GM19452 (cell line): Measurements from ENCODE around the gene RBM47.
A peak's percentile ranks its signal among the peaks of the same experiment; 100 is the strongest.
"Not testable (repeated sequence)": the region's sequence is repeated elsewhere in the genome, so short reads cannot be mapped to it uniquely, and the experiment has no call there.

ENCODE experiments used
- ATAC-seq: cut with Tn5 transposase; IDR thresholded peaks from one replicate; pipeline ENCODE4 v1.9.1; 2021; ENCODE audit not compliant: unreplicated experiment

The RBM47 gene

GRCh38 chr4:40544221-40544620 lies 85.4 kb downstream of the RBM47 start:
- no peak for ATAC-seq

GRCh38 chr4:40540800-40541199 lies 88.9 kb downstream of the RBM47 start:
- ATAC-seq: no peak

- ATAC-seq: no peak
Observed at GRCh38 chr4:40536032-40536431, 93.6 kb downstream of the RBM47 start.

GRCh38 chr4:40531636-40532023 lies 98.0 kb downstream of the RBM47 start:
- ATAC-seq: no peak

- no peak for ATAC-seq
Observed at GRCh38 chr4:40530961-40531635, 98.6 kb downstream of the RBM47 start.

GRCh38 chr4:40526741-40527140 lies 102.9 kb downstream of the RBM47 start:
- no peak for ATAC-seq

GRCh38 chr4:40525752-40526598 lies 103.7 kb downstream of the RBM47 start:
- no peak for ATAC-seq

GRCh38 chr4:40524366-40525041 lies 105.2 kb downstream of the RBM47 start:
- ATAC-seq: no peak

- no peak for ATAC-seq
Observed at GRCh38 chr4:40523581-40523980, 106.1 kb downstream of the RBM47 start.

- ATAC-seq: no peak
Observed at GRCh38 chr4:40521957-40522356, 107.7 kb downstream of the RBM47 start.

GRCh38 chr4:40520533-40520932 lies 109.1 kb downstream of the RBM47 start:
- ATAC-seq: no peak

- not testable (repeated sequence) for ATAC-seq
Observed at GRCh38 chr4:40517081-40517480, 112.6 kb downstream of the RBM47 start.

GRCh38 chr4:40516651-40517050 lies 113.0 kb downstream of the RBM47 start:
- ATAC-seq: no peak

- peak; percentile 83 for ATAC-seq
Observed at GRCh38 chr4:40515398-40516293, 114.0 kb downstream of the RBM47 start.

- ATAC-seq: no peak
Observed at GRCh38 chr4:40515037-40515397, 114.6 kb downstream of the RBM47 start.

GRCh38 chr4:40514497-40514951 lies 115.1 kb downstream of the RBM47 start:
- no peak for ATAC-seq

- no peak for ATAC-seq
Observed at GRCh38 chr4:40511036-40511614, 118.5 kb downstream of the RBM47 start.

GRCh38 chr4:40507977-40508376 lies 121.7 kb downstream of the RBM47 start:
- no peak for ATAC-seq

GRCh38 chr4:40506492-40506891 lies 123.2 kb downstream of the RBM47 start:
- ATAC-seq: no peak

- no peak for ATAC-seq
Observed at GRCh38 chr4:40506066-40506465, 123.6 kb downstream of the RBM47 start.
